Ramos (cell line): ENCODE measurements around the gene SLC6A7.

Experiments
- in situ Hi-C: fragments of 300-500 bp; cut with MboI; formaldehyde crosslinking; loops from one replicate; pipeline ENCODE4 v1.14.3; 2022; ENCODE audit warnings: low sequenced_read_pairs; ENCODE audit not compliant: unreplicated experiment

SLC6A7 gene

DNA sequence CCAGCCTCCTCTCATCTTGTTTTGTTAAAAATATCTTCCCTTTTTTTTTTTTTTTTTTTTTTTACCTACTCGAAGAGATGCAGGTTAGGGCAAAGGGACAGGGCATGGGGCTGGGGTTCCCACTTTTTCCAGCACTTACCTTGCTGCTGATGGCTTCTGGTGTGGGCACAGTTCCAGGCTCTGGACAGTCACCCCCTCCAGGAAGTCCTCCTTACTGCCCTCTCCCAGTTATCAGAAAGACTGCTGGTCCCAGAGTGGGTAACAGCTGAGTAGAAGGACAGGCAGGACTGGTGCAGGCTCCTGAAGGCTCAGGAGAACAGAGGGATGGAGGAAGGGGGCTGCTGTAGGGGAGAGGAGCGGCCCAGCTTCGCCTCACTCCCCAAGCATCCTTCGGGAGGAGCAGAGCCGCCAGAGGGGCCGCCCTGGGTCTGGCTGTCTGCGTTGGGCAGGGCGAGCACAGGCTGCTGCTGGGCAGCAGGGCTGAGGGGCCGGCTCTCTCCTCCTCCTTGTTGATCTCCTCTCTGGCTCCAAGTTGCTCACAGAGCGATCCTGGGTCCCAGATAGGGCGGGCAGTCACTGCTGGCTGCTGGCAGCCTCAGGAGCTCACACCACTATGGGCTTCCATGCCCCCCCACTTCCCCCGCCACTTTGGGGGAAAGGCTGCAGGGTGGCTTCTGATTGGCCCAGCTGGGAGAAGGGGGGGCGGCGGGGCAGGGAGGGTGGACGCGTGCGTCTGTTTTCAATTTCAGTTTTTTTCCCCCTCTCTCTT lies 34.4 kb upstream of the SLC6A7 start, which contains the start of gene PDGFRB:
TSS of gene PDGFRB (minus strand) at position 588 of the 769 bp plus-strand sequence. CDS start 18,798 bp downstream, outside the sequence.
- in situ Hi-C loops: no loop called here

DNA sequence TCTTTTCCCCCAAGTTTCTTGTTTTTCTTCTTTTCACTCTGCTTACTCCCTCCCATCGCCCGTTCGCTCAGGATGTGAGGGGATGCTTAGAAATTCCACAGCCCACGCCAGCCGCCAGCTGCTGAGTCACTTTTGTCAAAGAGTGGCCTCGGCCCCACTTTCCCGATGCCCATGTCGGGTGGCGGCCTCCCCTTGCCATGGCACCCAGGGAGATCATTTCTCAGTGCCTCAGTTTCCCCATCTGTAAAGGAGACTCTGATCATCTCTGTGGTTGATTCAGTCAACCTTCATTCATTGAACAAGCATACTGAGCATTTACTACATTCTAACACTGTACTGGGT lies 33.9 kb upstream of the SLC6A7 start:
- in situ Hi-C loops: no loop called here

DNA sequence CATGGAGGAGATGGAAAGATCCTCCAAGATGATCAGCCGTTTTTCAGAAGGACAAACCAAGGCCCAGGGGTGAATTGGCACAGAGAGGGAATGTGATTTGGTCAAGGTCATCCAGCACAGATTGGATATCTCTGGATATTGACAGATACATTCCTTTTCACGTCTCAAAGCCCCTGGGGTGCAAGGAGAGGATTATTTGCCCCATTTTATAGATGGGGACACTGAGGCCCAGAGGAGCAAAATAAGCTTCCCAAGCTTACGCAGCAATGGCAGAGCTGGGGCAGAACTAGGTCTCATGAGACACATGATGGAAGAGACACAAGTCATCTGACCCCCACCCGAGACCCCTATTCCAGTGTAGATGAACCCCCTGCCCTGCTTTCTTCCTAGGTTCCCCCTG lies 33.3 kb upstream of the SLC6A7 start:
- in situ Hi-C loops: no loop called here

DNA sequence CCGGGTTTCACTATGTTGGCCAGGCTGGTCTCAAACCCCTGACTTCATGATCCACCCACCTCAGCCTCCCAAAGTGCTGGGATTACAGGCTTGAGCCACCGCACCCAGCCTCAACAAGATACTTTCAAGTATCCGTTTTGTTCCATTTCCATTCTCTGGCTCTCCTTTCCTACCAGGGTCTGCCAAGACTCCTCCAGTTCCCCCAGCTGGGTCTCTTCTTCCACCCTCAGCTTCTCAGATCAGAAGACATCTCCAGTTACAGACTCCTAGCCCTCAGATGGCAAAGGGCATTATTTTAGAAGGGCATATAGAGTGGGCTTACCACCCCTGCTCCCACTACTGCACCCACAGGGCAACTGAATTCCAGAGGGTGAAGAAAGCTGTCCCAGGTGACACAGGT lies 32.7 kb upstream of the SLC6A7 start:
- in situ Hi-C loops: no loop called here

DNA sequence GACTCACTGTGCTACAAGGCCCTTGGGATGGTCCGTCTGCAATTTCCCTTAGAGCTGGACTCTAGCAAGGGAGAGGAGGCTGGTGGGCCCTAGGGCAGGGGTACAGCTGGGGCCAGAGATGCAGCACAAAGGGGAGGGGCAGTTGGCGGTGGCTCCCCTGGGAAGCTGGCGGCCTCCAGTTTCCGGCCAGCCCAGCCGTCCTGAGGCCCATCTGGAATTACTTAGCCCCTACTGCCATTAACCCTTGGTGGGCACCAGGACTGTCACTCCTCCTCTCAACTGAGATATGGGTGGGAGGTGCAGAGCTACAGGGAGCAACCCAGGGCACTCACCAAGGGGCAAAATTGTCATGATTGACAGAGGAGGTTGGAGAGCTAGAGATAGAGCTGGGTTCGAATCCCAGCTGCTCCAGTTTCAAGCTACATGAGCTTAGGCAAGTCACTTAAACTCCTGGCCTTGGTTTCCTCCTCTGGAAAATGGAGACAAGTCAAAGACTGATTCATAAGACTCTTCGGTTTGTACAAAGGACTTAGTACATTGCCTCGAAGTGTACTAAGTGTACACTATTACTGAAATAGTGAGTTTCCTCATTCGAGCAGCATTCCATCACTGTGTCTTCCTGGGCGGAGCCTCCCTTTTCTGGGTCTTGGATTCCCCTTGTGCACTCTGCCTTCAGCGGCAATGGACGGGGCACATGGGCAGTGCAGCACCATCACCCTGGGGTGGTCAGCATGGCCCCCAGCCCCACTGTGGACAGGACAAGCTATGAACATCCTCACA lies 31.5 kb upstream of the SLC6A7 start:
- in situ Hi-C loops: no loop called here

DNA sequence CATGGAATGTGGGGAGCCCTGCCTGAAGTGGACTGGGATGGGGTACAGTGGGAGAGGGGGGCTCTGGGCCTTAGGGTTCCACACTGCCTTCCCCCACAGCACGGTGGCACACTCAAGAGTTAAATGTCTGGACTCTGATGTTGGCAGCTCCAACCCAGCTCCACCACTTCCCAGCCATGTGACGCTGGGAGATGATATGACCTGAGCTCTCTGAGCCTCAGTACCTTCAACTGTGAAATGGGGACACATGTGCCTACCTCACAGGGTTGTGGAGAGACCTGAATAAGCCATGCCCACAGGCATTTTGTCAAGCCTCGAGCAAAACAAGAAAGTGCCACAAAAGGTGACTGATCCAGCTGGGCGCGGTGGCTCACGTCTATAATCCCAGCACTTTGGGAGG lies 30.8 kb upstream of the SLC6A7 start:
- in situ Hi-C loops: no loop called here

DNA sequence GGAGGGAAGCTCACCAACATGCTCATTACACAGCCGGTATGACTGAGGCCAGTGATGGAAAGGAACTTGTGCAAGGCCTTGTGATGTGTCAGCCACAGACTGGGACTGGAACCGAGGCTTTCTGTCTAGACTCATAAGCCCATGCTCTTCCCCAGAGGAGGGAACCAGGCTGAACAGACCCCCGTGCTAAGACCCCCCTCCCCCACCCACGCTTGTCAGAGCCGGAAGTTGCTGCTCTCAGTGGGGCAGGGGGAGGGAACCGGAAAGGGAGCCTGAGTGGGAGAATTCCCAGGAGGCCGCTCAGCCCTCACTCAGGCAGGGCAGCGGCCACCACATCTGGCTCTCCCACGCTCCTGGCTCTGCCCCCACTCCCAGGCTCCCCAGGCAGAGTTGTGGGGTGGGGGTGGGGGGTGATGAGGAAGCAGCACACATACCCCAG lies 30.1 kb upstream of the SLC6A7 start:
- in situ Hi-C loops: no loop called here

DNA sequence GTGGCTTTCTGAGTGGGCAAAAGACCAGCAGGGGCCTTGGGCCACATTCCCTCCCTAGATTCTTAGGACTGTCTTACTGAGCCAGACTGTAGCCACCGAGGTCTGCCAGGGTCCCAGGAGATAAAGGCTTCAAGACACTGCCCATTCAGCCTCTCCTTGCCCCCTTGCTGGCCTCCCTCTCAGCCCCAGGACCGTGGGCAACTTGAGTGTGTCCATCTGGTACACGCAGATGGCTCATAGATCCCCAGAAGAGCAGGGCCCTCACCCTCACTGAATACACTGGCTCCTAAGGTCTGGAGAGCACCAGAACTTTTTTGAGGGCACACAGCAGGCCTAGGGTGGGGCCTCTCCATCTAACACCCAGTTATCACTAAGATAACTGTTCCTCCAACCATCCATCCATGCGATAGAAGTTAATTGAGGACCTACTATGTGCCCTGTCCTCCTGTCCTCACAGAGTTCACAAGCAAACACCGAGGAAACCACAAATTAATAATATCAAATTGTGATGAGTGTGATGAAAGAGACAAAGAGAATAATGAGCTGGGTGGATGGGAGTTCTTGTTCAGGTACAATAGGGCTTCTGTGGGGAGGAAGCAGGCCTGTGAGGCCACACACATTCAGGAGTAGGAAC lies 29.3 kb upstream of the SLC6A7 start:
- in situ Hi-C loops: no loop called here

DNA sequence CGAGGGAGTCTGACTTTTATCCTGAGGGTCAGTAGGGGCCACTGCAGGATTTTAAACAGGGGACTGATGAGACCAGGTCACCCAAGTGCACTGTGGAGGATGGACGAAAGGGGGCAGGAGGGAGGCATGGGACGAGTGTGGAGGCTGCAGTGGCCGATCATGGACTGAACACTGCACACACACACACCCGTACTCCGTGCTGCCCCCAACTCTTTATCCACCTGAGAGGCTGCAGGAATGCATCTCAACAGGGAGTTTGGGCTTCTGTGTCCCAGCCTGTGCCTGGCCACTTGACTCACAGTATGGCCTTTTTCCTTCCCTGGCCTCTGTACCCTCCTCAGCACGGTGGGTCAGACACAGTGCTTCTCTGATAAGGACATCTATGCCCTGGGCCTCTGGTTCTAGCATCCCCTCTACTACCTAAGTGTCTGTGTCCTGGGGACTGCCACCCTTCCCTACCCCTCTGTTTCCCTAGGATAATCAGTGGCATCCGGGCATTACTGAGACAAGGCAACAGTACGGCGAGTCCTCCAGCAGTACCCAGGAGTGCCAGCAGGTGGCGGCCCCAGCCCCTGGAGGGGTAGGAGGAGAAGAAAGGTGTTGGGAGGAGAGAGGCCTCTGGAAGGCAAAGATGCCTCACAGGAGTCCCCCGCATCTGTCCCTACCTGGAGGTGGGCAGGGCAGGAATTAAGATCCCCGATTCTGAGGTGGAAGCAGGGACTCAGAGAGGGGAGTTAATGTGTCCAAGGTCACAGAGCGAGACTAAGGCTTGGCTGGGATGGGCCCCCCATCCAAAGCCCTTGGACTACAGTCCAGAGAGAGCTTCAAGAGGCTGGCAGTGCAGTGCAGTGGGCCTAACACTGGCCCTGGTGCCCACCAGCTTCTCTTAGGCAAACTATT lies 28.4 kb upstream of the SLC6A7 start:
- in situ Hi-C loops: no loop called here

DNA sequence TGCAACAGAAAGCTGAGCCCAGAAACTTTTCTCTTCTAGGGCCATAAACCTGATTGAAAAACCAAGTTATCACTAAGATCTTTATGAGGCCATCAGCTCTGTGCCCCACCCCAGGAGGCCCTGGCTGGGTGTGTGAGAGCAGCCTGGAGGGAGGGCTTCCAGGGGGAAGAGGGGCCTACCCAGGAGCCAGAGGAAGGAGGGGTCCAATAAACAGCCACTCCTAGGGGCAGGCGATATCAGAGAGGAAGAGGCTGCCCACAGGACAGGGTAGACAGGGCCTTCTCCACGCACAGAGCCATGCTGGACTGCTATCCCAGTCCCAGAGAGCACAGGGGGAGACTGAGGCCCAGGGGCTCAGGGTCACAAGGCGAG lies 27.7 kb upstream of the SLC6A7 start:
- in situ Hi-C loops: no loop called here

DNA sequence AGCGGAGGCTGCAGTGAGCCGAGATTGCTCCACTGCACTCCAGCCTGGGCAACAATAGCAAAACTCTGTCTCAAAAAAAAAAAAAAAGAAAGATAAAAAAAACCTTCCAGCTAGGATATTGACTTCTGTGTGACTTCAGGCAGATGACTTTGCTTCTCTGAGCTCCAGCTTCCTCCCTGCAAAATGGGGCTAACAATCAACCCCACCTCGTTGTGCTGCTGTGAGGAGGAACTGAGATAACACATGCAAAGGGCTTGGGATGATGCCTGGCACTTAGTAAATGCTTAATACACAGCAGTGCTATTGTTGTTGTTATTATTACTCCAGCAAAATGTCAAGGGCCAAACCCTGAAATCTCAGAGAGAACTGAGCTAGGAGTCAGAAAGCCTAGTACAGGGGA lies 26.8 kb upstream of the SLC6A7 start:
- in situ Hi-C loops: no loop called here

DNA sequence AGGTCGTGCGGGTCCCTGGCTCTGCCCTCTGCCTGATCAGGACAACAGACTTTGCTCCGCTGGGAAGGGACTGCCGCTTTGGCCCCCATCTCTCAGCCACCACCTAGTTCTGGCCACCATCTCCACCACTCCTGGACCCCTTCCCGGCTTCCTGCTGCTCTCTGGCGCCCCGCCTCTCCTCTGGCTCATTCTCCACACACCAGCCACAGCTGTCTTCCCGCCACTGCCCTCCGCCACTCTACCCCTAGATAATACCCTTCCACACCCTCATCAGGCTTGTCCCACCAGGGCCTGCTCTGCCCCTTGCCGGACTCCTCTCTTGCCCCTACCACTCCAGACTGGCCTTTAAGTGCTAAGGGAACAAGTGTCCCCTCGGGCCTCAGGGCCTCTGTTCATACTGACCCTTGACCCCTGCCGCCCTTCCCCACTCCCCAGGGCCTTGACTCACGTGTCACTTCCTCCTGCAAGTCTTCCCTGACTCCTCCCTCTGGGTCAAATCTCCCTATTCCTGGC lies 26.3 kb upstream of the SLC6A7 start:
- in situ Hi-C loops: no loop called here

DNA sequence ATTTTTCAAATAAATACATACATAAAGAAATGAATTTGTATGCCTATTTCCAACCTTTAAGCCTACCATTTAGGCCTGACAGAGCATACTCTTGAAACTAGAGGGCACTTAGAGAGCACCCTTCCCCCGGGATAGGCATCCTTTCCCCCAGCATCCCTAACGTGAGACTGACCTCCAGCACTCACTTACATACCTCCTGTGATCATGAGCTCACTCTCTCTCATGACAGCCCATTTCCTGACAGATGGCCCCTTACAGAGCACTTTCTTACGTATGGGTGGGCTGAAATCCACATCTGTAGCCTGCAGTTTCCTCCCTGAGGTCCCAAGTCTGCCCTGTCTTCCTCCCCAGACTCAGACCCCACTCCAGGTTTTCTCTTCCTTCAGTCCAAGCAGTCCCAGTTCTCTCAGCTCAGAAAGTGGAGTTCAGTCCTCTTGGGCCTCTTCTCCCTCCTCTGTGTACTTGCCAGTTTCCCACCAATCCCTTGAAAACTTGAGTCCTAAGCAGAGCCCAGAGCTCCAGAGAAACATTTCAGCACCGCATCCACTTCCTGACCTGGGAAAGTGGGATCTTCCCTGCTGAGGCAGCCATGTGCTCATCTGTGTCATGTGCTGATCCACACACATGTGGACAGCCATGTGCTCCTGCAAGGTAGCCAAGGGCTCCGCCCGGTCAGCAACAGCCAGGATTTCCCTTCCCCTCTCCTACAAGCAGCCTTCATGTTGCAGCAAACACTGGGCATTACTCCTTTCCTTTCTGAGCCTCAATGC lies 25.5 kb upstream of the SLC6A7 start:
- in situ Hi-C loops: no loop called here

DNA sequence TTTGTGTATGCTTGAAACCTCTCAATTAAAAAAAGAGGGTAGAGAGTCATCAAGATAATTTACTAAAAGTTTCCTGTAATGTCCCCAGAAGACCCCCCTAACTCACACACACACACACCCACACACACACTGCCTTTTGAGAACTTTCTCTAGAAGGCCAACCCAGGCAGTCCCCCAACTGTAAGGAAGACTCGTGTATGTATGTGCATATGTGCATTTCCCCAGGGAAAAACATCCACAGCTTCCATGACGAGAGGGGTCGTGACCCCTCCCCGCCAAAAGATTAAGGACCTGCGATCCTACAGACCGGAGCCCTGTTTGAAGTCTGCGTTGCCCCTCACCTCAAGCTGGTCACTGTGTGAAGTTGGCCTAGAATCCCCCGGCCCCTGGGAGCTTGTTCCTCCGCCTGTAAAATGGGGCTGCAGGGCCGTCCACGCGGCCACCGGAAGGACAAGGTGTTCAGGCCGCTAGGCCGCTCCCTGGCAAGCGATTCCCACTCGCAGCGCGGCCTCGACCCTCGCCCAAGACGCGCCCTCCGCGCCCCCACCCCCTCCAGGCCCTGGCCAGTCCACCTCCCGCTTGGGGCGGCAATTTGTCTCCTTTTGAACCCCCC lies 23.7 kb upstream of the SLC6A7 start:
- in situ Hi-C loops: no loop called here

DNA sequence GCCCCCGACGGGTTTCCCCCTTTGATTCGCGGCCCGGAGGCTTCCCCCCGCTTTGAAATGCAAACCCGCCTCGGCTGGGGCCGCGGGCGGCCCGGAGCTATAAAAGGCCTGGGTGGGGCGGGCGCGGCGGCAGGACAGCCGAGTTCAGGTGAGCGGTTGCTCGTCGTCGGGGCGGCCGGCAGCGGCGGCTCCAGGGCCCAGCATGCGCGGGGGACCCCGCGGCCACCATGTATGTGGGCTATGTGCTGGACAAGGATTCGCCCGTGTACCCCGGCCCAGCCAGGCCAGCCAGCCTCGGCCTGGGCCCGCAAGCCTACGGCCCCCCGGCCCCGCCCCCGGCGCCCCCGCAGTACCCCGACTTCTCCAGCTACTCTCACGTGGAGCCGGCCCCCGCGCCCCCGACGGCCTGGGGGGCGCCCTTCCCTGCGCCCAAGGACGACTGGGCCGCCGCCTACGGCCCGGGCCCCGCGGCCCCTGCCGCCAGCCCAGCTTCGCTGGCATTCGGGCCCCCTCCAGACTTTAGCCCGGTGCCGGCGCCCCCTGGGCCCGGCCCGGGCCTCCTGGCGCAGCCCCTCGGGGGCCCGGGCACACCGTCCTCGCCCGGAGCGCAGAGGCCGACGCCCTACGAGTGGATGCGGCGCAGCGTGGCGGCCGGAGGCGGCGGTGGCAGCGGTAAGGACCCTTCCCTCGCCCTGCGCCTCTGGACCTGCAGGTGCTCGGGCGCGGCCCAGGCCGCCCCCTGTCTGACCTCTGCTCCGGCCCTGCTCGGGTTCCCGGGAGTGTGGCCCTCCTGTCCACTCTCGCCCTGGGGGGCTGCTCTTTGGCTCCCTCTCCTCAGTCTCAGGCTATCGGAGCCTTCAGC lies 23.0 kb upstream of the SLC6A7 start, which contains the start of gene CDX1:
TSS of gene CDX1 (plus strand) at position 129 of the 862 bp plus-strand sequence. CDS start at position 228, 99 bp downstream.
- in situ Hi-C loops: no loop called here

DNA sequence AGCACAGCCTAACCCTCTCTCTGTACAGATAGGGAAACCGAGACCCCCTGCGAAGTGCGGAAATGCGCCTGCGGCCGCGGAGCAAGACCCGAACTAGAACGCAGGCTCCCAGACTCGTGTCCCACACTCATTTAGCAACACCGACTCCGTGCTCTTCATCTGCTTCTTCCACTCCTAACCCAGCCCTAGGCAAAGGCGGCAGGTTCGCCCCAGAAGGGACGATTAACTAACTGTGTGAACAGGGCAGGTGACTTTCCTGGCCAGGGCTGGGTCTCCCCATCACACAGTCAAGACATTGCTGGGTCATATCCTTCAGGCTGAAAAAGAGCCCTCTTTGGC lies 22.4 kb upstream of the SLC6A7 start:
- in situ Hi-C loops: no loop called here

DNA sequence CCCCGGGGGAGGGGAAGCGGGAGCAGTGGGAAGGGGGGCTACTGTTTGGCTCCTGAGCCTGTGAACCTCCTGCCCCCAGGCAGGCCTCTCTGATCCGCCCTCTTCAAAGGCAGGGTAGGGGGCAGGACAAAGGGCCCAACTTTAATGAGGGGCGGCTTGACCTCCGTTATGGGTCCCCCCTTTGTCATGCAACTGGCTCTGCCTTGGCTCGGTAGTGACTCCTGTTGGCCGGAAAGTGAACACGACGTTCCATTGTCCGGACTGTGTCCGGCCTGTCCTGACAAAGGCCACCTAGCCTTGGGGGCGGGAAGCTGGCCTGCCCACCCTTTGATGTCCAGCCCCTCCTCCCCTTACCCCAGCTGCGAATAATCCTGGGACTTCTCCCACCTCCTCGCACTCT lies 22.0 kb upstream of the SLC6A7 start:
- in situ Hi-C loops: no loop called here

DNA sequence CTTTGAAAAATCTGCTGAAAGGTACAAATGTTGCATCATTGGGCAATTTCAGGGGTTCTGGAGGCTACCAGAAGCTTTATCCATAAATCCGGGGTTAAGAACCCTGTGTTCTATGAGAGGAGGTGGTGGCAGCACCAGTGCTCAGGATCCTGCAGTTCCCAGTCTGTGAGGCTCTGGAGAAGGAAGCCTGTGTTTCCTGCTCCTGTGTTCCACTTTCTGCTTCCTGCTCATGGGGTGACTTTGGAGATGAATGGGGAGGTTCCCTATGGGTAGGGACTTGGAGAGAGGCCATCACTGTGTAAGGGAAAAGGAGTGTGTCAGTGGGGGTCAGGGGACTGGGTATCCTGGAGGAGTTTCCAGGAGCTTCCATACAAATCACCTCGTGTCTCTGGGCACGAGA lies 21.0 kb upstream of the SLC6A7 start:
- in situ Hi-C loops: no loop called here
